Measurements from ENCODE around the gene CDC42EP2. TPM values are rescaled to one million over a fixed set of nuclear protein-coding genes. Genes with fewer than 3 reads are reported as not detected.

The CDC42EP2 gene
- polyA plus RNA-seq, 2 of the 4 experiments (the other 2 are of a cell fraction): 3.0 to 8.5 TPM

DNA sequence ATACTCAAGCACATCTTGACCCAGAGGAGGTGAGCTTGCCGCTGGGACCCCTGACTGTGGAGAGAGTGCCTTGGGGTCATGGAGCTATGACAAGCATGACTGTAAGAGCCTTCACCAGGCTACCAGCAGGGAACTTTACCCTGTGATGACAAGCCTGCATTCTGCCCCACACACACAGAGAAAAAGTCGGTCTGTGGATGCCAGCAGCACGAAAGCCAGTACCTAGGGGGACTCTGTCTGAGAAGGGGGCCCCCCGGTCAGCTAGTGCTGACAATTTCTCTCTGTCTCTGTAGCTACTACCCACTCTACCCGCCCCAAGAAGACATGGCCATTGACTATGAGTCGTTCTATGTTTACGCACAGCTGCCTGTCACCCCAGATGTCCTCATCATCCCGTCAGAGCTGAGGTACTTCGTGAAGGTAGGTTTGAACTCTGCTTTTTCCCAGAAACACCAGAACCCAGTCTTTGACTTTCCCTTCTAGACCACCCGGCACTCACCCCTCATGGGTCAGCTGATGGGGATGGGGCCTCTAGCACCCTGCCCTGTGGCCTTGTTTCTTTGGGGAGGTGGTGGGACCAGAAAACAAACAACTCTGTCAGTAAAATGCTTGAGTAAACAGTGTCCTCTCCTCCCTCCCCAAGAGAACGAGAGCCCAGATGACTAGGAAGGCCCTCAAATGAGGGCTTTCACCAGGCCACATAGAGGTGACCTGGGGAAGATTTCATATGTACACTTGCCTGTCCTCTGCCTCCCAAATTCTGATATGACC is 18.9 kb upstream of the CDC42EP2 start:
- FAIRE-seq (no peak), ATAC-seq (no peak), DNase-seq (ENCODE audit: low read depth in 1 of 2, low spot score in 1 of 2) (no peak)
- no peak overlapping the region for H3K4me3 ChIP-seq
- CTCF ChIA-PET: interaction anchor here (0.7 to 78.3 kb wide), 3 partner anchors 15 to 220 kb away, joined by 3 to 3090 read pairs (median 3090); partner anchors contain the start of genes CDC42EP2, DPF2, POLA2 and TIGD3
- H3K4me1 ChIP-seq: peaks cover 41% of the 10 kb centered on the region
- WGBS (ENCODE audit: missing lambda C conversion rate): 80% methylated on average over 11 of the region's 11 CpGs
- H3K27ac ChIP-seq: peak overlapping the region in 1 of 2 experiments; percentile 36; a peak in 1 of 6 replicates
- H3K4me2 ChIP-seq: no peak overlapping the region
- no peaks in the 10 kb centered on the region for H3K9me3 ChIP-seq
- POLR2A ChIA-PET: no interaction called here
- TF ChIP-seq EP300 (IDR thresholded peaks at IDR 0.05): no peak
- no peak for TF ChIP-seq CEBPB (IDR thresholded peaks at IDR 0.05)

GRCh38 chr11:65297026-65297672 is 17.5 kb upstream of the CDC42EP2 start:
- H3K9me3 ChIP-seq: no peaks in the 10 kb centered on the region
- ChIA-PET POLR2A (no interaction called here), CTCF (interaction anchor here (76.3 to 78.3 kb wide), 2 partner anchors 17 to 18 kb away, joined by 3090 read pairs; partner anchors contain the start of genes CDC42EP2, DPF2, POLA2 and TIGD3)
- H3K27ac ChIP-seq: no peak overlapping the region
- peaks cover 34% of the 10 kb centered on the region for H3K4me1 ChIP-seq
- H3K4me3 ChIP-seq: no peak overlapping the region
- no peak for FAIRE-seq
- no peak for TF ChIP-seq POLR2AphosphoS2 (conservative IDR thresholded peaks at IDR 0.05; ENCODE audit: low read length)
- no peak for TF ChIP-seq ZC3H11A (IDR thresholded peaks at IDR 0.05)
- no peak overlapping the region for H3K4me2 ChIP-seq
- ATAC-seq: no peak
- 91% methylated on average over 12 of the region's 12 CpGs for WGBS (ENCODE audit: missing lambda C conversion rate)
- DNase-seq (ENCODE audit: low read depth in 1 of 2, low spot score in 1 of 2): no peak

DNA sequence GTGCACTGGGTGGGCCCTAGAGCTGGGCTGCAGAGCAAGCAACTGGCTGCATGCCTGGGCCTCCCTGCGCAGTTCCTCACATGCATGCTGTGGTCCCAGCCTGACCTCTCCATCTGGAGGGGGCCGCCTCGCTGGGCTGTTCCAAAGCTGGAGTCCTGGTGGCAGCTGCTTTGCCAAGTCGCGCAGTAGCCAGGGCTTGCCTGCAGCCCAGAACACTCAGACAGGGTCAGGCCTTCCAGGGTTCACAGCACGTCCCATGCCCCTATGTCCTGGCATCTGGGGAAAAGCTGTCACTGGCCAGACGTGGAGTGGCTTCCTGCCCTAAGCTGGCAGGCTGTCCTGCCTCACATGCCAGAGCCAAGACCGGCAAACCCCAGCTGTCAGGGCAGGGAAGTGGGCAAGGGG is 16.5 kb upstream of the CDC42EP2 start:
- ChIA-PET CTCF (interaction anchor here (76.3 to 78.3 kb wide), 2 partner anchors 17 to 18 kb away, joined by 3090 read pairs; partner anchors contain the start of genes CDC42EP2, DPF2, POLA2 and TIGD3), POLR2A (no interaction called here)
- DNase-seq (ENCODE audit: low read depth in 1 of 2, low spot score in 1 of 2): no peak
- TF ChIP-seq ZNF302 (CRISPR knock-in tag; IDR thresholded peaks at IDR 0.05): no peak
- no peak for TF ChIP-seq FOXS1 (CRISPR knock-in tag; IDR thresholded peaks at IDR 0.05)
- TF ChIP-seq PBX3 (IDR thresholded peaks at IDR 0.05): no peak
- no peak for TF ChIP-seq PHF8 (IDR thresholded peaks at IDR 0.05; ENCODE audit: borderline replicate concordance, low read depth)
- FAIRE-seq: no peak
- 91% methylated on average over 7 of the region's 8 CpGs for WGBS (ENCODE audit: missing lambda C conversion rate)
- Histone ChIP-seq H3K4me1 (peaks cover 25% of the 10 kb centered on the region), H3K4me2 (no peak overlapping the region), H3K4me3 (no peak overlapping the region), H3K27ac (no peak overlapping the region), H3K9me3 (no peaks in the 10 kb centered on the region)
- no peak for ATAC-seq

DNA sequence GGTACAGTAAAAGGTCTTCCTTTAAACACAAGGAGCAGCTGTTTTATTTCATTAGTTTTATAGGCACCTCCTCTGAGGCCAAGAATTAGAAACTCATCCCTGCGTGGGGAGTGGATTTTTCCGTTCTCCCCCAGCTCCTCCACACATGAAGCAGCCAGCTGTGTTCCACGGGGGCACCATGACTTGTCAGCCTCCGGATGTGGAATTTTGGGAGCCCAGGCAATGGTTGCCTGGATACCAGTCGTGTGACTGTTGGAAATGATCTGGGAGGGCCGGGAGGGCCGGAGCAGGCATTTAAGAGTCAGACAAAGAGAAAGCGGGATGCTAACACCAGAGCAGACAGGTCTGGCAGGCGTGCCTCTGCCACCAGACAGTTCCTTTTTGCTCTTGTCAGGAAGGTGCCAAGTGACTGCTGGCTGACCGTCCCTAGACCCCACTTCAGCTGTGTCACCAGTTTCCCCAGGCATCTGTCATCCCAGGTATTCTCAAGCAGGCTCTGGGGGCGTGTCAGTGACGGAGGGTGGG is 15.9 kb upstream of the CDC42EP2 start:
- Histone ChIP-seq H3K27ac (0 out of 6 replicates have a peak overlapping the region, but pooled peaks of 1 of the 2 experiments have one; percentile 15), H3K4me1 (peaks cover 23% of the 10 kb centered on the region), H3K4me3 (no peak overlapping the region), H3K9me3 (no peaks in the 10 kb centered on the region), H3K4me2 (no peak overlapping the region)
- no peak for ATAC-seq
- FAIRE-seq: no peak
- CTCF ChIA-PET: interaction anchor here (1.0 to 78.3 kb wide), 3 partner anchors 17 to 809 kb away, joined by 4 to 3090 read pairs (median 3090); partner anchors contain the start of genes CDC42EP2, DPF2, POLA2 and TIGD3
- WGBS (ENCODE audit: missing lambda C conversion rate): 87% methylated on average over 12 of the region's 12 CpGs
- DNase-seq (ENCODE audit: low read depth in 1 of 2, low spot score in 1 of 2): no peak
- POLR2A ChIA-PET: interaction anchor here (1.1 kb wide), 1 partner anchor 31 kb away, joined by 5 read pairs; no protein-coding TSS in a partner anchor
- no peak for TF ChIP-seq MAX (IDR thresholded peaks at IDR 0.05)
- TF ChIP-seq ELK1 (IDR thresholded peaks at IDR 0.05; ENCODE audit: low read depth, low read length): no peak
- TF ChIP-seq RARB (CRISPR knock-in tag; IDR thresholded peaks at IDR 0.05): no peak
- no peak for TF ChIP-seq SMC3 (IDR thresholded peaks at IDR 0.05)
- no peak for TF ChIP-seq NPAS2 (CRISPR knock-in tag; IDR thresholded peaks at IDR 0.05; ENCODE audit: borderline replicate concordance)
- no peak for TF ChIP-seq HOXA7 (CRISPR knock-in tag; IDR thresholded peaks at IDR 0.05)
- TF ChIP-seq, protein P1, sequence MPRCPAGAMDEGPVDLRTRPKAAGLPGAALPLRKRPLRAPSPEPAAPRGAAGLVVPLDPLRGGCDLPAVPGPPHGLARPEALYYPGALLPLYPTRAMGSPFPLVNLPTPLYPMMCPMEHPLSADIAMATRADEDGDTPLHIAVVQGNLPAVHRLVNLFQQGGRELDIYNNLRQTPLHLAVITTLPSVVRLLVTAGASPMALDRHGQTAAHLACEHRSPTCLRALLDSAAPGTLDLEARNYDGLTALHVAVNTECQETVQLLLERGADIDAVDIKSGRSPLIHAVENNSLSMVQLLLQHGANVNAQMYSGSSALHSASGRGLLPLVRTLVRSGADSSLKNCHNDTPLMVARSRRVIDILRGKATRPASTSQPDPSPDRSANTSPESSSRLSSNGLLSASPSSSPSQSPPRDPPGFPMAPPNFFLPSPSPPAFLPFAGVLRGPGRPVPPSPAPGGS (IDR thresholded peaks at IDR 0.05): no peak
- TF ChIP-seq JUNB (IDR thresholded peaks at IDR 0.05): no peak
- TF ChIP-seq EP300 (IDR thresholded peaks at IDR 0.05): no peak
- TF ChIP-seq FOXS1 (CRISPR knock-in tag; IDR thresholded peaks at IDR 0.05): no peak
- TF ChIP-seq KDM1A (IDR thresholded peaks at IDR 0.05; ENCODE audit: low read depth): no peak
- no peak for TF ChIP-seq ZNF302 (CRISPR knock-in tag; IDR thresholded peaks at IDR 0.05)
- TF ChIP-seq TP53 (CRISPR knock-in tag; IDR thresholded peaks at IDR 0.05): no peak
- TF ChIP-seq, protein P2, sequence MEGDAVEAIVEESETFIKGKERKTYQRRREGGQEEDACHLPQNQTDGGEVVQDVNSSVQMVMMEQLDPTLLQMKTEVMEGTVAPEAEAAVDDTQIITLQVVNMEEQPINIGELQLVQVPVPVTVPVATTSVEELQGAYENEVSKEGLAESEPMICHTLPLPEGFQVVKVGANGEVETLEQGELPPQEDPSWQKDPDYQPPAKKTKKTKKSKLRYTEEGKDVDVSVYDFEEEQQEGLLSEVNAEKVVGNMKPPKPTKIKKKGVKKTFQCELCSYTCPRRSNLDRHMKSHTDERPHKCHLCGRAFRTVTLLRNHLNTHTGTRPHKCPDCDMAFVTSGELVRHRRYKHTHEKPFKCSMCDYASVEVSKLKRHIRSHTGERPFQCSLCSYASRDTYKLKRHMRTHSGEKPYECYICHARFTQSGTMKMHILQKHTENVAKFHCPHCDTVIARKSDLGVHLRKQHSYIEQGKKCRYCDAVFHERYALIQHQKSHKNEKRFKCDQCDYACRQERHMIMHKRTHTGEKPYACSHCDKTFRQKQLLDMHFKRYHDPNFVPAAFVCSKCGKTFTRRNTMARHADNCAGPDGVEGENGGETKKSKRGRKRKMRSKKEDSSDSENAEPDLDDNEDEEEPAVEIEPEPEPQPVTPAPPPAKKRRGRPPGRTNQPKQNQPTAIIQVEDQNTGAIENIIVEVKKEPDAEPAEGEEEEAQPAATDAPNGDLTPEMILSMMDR (IDR thresholded peaks at IDR 0.05): no peak

Data from A549 (cell line).